GM12878 (cell line): ENCODE measurements around the gene UBA6. TPM values are rescaled to one million over a fixed set of nuclear protein-coding genes. Genes with fewer than 3 reads are reported as not detected.

ENCODE experiments used
- ATAC-seq: fragments of 200-7000 bp; cut with Tn5 transposase; 3 replicates; pipeline ENCODE4 v1.9.1; 2020; ENCODE audit warnings: mild to moderate bottlenecking, moderate library complexity
- BruUV-seq: library from RNA; stranded (reverse); fragments of 400-500 nt; replicated peaks from 2 replicates; lab custom pipeline; 2021; lab: Mats Ljungman, UMichigan
- CTCF ChIA-PET: fragments of 300-600 bp; sonication (Branson Sonifier 250); formaldehyde crosslinking; extraction: SDS; loops from one replicate; lab custom pipeline; 2021; ENCODE audit warnings: inconsistent platforms; lab: Yijun Ruan, JAX
- POLR2A ChIA-PET: fragments of 350-600 bp; formaldehyde crosslinking; extraction: SDS; loops from one replicate; lab custom pipeline; 2021; ENCODE audit warnings: inconsistent platforms; lab: Charles Lee
- RAD21 ChIA-PET: fragments of 300-600 bp; sonication (Branson Sonifier 250); formaldehyde crosslinking; loops from one replicate; lab custom pipeline; 2023; ENCODE audit warnings: antibody characterized with exemption; ENCODE audit not compliant: unreplicated experiment; lab: Charles Lee
- SMC1A ChIA-PET: fragments of 300-600 bp; sonication (Branson Sonifier 250); formaldehyde crosslinking; loops from one replicate; lab custom pipeline; 2023; ENCODE audit not compliant: unreplicated experiment, uncharacterized antibody; lab: Charles Lee
- DNase-seq: peaks from one replicate; pipeline ENCODE4 v3.0.0-alpha.2; 2011; ENCODE audit warnings: low read depth, low spot score
- FAIRE-seq: peaks from 3 replicates; lab custom pipeline; 2011; peaks lifted over from hg19 to GRCh38; lab: Jason Lieb, UNC
- H2AFZ ChIP-seq: 2 replicates; pipeline ENCODE4 v1.6.0; 2011; ENCODE audit warnings: low read depth, low read length, control low read depth; ENCODE audit not compliant: control insufficient read depth
- H3K27ac ChIP-seq: 2 replicates; pipeline ENCODE4 v1.5.1; 2011; ENCODE audit warnings: control low read depth; ENCODE audit not compliant: control insufficient read depth, insufficient read depth
- H3K27me3 ChIP-seq, 2 experiments: replicated peaks in 1 of 2; 2 replicates each; pipeline versions ENCODE4 v1.6.0 to v1.6.1; 2011; ENCODE audit warnings: low read length in 1 of 2; ENCODE audit not compliant: control insufficient read depth in 2 of 2, insufficient read depth in 2 of 2
- H3K36me3 ChIP-seq, 2 experiments: 2 replicates each; pipeline ENCODE4 v1.5.1; 2011; ENCODE audit warnings: low read length in 1 of 2; ENCODE audit not compliant: control insufficient read depth in 2 of 2, insufficient read depth in 2 of 2
- H3K4me1 ChIP-seq: 2 replicates; pipeline ENCODE4 v1.6.1; 2011; ENCODE audit warnings: mild to moderate bottlenecking, low read length, moderate library complexity, mixed read lengths; ENCODE audit not compliant: control insufficient read depth, insufficient read depth
- H3K4me2 ChIP-seq: 2 replicates; pipeline ENCODE4 v1.6.0; 2011; ENCODE audit warnings: control low read depth; ENCODE audit not compliant: control insufficient read depth, insufficient read depth
- H3K4me3 ChIP-seq: fragments of 200-600 bp; sonication (generic); 2 replicates; pipeline ENCODE4 v1.5.1; 2016
- H3K79me2 ChIP-seq: 2 replicates; pipeline ENCODE4 v1.6.0; 2011; ENCODE audit warnings: low read length; ENCODE audit not compliant: control insufficient read depth, insufficient read depth
- H3K9ac ChIP-seq: 2 replicates; pipeline ENCODE4 v1.8.0; 2011; ENCODE audit warnings: low read length, control low read depth, mixed read lengths; ENCODE audit not compliant: control insufficient read depth, insufficient read depth
- H3K9me3 ChIP-seq: replicated peaks from 3 replicates; pipeline ENCODE4 v1.5.1; 2011; ENCODE audit warnings: mild to moderate bottlenecking, low read length; ENCODE audit not compliant: control insufficient read depth, insufficient read depth
- H4K20me1 ChIP-seq: 2 replicates; pipeline ENCODE4 v1.6.0; 2011; ENCODE audit not compliant: control insufficient read depth, insufficient read depth
- ASH2L ChIP-seq: fragments of 300-600, 200-600 bp; sonication (generic); IDR thresholded peaks from 2 replicates; pipeline ENCODE4 v1.6.1; 2017; ENCODE audit warnings: low read depth, mild to moderate bottlenecking, borderline replicate concordance
- CBX5 ChIP-seq: sonication (generic); IDR thresholded peaks from 2 replicates; pipeline ENCODE4 v1.6.1; 2016; ENCODE audit warnings: low read depth, moderate library complexity, mild to moderate bottlenecking, inconsistent platforms
- CHD2 ChIP-seq: IDR thresholded peaks from 2 replicates; pipeline ENCODE4 v1.6.1; 2011; ENCODE audit warnings: low read depth, low read length, improper control_type of control experiment, borderline replicate concordance
- FOXK2 ChIP-seq: fragments of 450-650 bp; IDR thresholded peaks from 2 replicates; pipeline ENCODE4 v1.6.1; 2017; ENCODE audit warnings: mild to moderate bottlenecking, moderate library complexity
- HDGF ChIP-seq: fragments of 450-650 bp; IDR thresholded peaks from 2 replicates; pipeline ENCODE4 v1.6.1; 2016; ENCODE audit warnings: antibody characterized with exemption
- MTA3 ChIP-seq: IDR thresholded peaks from 2 replicates; pipeline ENCODE4 v1.6.1; 2012; ENCODE audit warnings: low read length, inconsistent platforms, borderline replicate concordance
- PAX8 ChIP-seq: fragments of 450-650 bp; IDR thresholded peaks from 2 replicates; pipeline ENCODE4 v1.6.1; 2017; ENCODE audit warnings: mild to moderate bottlenecking, moderate library complexity
- PRDM15 ChIP-seq: fragments of 450-650 bp; formaldehyde crosslinking; IDR thresholded peaks from 2 replicates; pipeline ENCODE4 v1.4.0; 2020; ENCODE audit warnings: mild to moderate bottlenecking, moderate library complexity
- RELB ChIP-seq: fragments of 450-650 bp; IDR thresholded peaks from 2 replicates; pipeline ENCODE4 v1.6.1; 2017; ENCODE audit warnings: low read depth, mild to moderate bottlenecking, moderate library complexity
- RUNX3 ChIP-seq: IDR thresholded peaks from 2 replicates; pipeline ENCODE4 v1.6.1; 2012; ENCODE audit warnings: low read length, inconsistent platforms
- ZBTB40 ChIP-seq: fragments of 450-650 bp; IDR thresholded peaks from 2 replicates; pipeline ENCODE4 v1.6.1; 2016; ENCODE audit warnings: mild to moderate bottlenecking, moderate library complexity, borderline replicate concordance
- WGBS: methylation state at CpG from one replicate; pipeline ENCODE4 v1.1.6; 2016; ENCODE audit warnings: low lambda C conversion rate; ENCODE audit not compliant: insufficient replicate concordance, insufficient coverage; ENCODE audit errors: missing lambda C conversion rate; 5-methylcytosine and 5-hydroxymethylcytosine counted together
- in situ Hi-C: fragments of 300-500 bp; cut with MboI; formaldehyde crosslinking; loops from 9 replicates; pipeline ENCODE4 v1.14.3; 2018; ENCODE audit warnings: mixed read lengths
- intact Hi-C: fragments of 100-400 bp; cut with micrococcal nuclease; formaldehyde crosslinking; loops from one replicate; pipeline ENCODE4 v1.14.2; 2022; ENCODE audit not compliant: unreplicated experiment
- polyA plus RNA-seq, 11 experiments: library from polyadenylated mRNA; depleted of rRNA in 4 of 11; unstranded in 6 of 11; stranded (reverse) in 5 of 11; fragments of >200 nt; fragmentation: Nextera tagmentation in 4 of 11; fragmentation: Illumina TruSeq in 1 of 11; extraction: Ambion mirVana in 4 of 11; extraction: Trizol in 1 of 11; gene quantifications; 1 replicate in 1 of 11; 2 replicates in 10 of 11; pipeline versions ENCODE4 v1.2.1 to v1.2.3, GENCODE V29; 2011 to 2016; ENCODE audit warnings: inconsistent platforms in 2 of 11, missing spikeins in 2 of 11, low read depth in 1 of 11
- total RNA-seq, 4 experiments: library from RNA; depleted of rRNA in 3 of 4; stranded (reverse); fragments of >200 nt in 3 of 4; fragmentation: Illumina TruSeq in 1 of 4; extraction: Trizol in 1 of 4; gene quantifications; 2 replicates each; pipeline versions ENCODE4 v1.2.1 to v1.2.3, GENCODE V29; 2013 to 2021

Gene UBA6
- total and polyA plus RNA-seq, 10 of the 15 experiments (the other 5 are each of a cell fraction or from before 2014, with no cell fraction given), result 7.9 to 70.6 (median 34.7) TPM

- in situ Hi-C loops (no loop called here), intact Hi-C loops (no loop called here)
- no peak overlapping the region for H2AFZ ChIP-seq
- TF ChIP-seq CHD2, result no peak
- no peak for TF ChIP-seq MTA3
- no peak for TF ChIP-seq PAX8
- TF ChIP-seq FOXK2, result no peak
- TF ChIP-seq RUNX3, result no peak
- TF ChIP-seq ASH2L, result no peak
- TF ChIP-seq HDGF, result no peak
- TF ChIP-seq ZBTB40, result no peak
- TF ChIP-seq CBX5, result no peak
- TF ChIP-seq PRDM15 (CRISPR knock-in tag), result no peak
- no peak for TF ChIP-seq RELB
- no peaks in the 10 kb centered on the region for H3K9me3 ChIP-seq
- ChIA-PET CTCF (interaction anchor here (1.5 to 2.1 kb wide), 3 partner anchors 19 to 170 kb away, joined by 3 to 8 read pairs (median 5); no protein-coding TSS in a partner anchor), SMC1A (interaction anchor here (1.5 kb wide), 1 partner anchor 191 kb away, joined by 3 read pairs; no protein-coding TSS in a partner anchor), POLR2A (no interaction called here), RAD21 (no interaction called here)
- no TSS peak for BruUV-seq
- H3K9ac ChIP-seq, result no peak overlapping the region
- H3K79me2 ChIP-seq, result no peaks in the 10 kb centered on the region
- no peak overlapping the region for H3K4me2 ChIP-seq
- H3K4me1 ChIP-seq, result no peaks in the 10 kb centered on the region
- peaks cover 2 to 3% of the 10 kb centered on the region in 2 experiments; a peak in 2 of 4 replicates for H3K36me3 ChIP-seq
- no peak for ATAC-seq
- H3K27me3 ChIP-seq, result no peaks in the 10 kb centered on the region
- no peak overlapping the region for H3K4me3 ChIP-seq
- FAIRE-seq, result no peak
- no peak for DNase-seq
- H4K20me1 ChIP-seq, result no peaks in the 10 kb centered on the region
- 92% methylated on average over 3 of the region's 3 CpGs for WGBS
- H3K27ac ChIP-seq, result no peak overlapping the region
Measured at GRCh38 chr4:67719953-67720617, 19.1 kb upstream of the UBA6 start.
